ENCODE results near the gene GPRIN3. TPM values are rescaled to one million over a fixed set of nuclear protein-coding genes. Genes with fewer than 3 reads are reported as not detected.

The GPRIN3 gene
- polyA plus RNA-seq, 3 donors, result 0.60 to 1.0 (median 0.88) TPM

DNA sequence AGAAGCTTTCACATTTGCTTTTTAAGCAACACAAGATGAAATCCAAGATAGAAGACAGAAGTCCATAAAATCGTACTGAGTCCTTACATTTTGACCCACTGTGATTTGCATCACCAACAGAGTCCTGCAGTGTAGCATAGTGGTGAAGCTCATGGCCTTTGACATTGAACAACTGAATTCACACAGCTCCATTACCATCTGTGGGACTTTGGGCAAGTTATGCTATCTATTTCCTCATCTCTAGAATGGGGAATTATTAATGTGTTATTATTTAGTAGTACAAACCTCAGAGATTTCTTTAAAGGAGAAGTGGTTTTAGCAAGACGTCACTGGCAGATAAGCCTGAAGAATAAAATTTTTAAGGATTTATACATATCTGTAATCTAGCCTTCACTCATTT is 10.7 kb downstream of the GPRIN3 start:
- 43 to 57% (median 56%) methylated on average over 2 of the region's 2 CpGs for WGBS, 3 donors
- no peak overlapping the region for H3K27ac ChIP-seq (ENCODE audit: low read depth, low read length)

DNA sequence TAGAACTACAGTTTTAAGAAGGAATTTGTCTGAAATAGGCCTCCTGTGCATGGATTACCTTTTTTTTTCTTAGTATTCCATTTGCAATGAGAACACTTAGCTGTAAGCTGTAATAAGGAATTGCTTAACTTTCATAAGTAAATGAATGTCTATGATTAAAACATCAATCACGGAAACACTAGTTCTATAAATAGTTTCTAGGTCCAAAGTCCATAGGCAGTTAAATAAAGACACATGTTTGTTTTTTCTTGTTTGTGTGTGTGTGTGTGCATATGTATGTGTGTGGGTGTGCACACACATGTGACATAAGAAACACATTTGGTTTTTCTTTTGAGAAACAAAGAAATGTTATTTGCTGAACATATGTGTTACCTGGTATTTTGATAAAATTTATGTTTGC is 11.2 kb downstream of the GPRIN3 start:
- 18 to 70% (median 67%) methylated on average over 1 of the region's 1 CpG for WGBS, 3 donors
- no peak overlapping the region for H3K27ac ChIP-seq (ENCODE audit: low read depth, low read length)

DNA sequence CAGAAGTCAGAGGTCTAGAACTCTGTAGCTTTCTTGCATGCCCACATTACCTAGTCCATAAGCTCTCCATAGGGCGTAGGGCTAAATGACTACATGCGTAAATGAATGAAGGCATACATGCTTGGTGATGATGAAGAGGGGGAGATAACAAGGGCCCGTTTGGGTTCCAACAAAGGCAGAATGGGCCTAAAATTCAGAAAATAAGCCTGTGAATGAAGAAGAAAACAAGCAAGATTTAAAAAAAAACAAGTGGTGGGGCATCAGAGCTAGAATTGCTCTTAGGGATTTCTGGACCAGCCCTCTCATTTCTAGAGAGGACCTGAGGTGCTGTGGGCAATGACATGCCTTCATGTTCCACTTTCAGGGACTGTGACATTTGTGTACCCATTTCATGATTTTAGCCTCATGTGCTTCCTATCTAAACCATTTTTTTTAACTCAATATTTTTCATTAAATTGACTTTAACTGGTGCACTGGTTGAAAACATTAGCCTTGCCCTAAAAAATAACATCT is 12.1 kb downstream of the GPRIN3 start:
- 74 to 96% (median 95%) methylated on average over 3 of the region's 3 CpGs for WGBS, 3 donors
- no peak overlapping the region for H3K27ac ChIP-seq (ENCODE audit: low read depth, low read length)

DNA sequence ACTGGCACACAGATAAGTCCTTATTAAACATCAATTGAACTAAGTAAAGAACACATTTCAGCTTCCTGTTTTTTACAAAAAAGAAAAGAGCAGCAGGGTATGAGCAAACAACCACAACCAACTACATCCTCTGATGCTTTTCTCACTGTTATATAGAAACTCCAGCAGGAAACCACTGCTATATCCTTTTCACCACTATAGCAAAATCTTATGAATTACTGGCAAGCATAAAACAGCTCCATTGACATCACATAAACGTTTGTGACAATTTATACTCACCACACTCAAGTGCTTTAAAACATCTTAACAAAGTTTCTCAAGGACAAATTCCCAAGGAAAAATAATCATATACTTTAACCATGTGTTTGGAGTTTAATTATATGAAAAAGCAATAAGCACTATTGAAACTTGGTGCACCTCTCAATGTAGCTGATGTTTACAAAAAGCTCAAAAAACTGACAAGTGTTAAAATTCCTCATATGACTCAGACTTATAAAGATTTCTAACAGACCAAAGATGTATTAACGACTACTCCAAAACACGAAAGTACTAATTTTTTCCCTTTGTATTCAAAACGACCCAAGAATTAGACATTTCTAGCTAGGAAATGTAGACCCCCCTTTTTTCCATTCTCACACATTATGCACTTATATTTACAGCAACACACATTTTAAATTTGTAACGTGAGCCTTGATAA is 12.9 kb downstream of the GPRIN3 start:
- no peak overlapping the region for H3K27ac ChIP-seq (ENCODE audit: low read depth, low read length)
- 40 to 50% (median 50%) methylated on average over 5 of the region's 5 CpGs for WGBS, 3 donors

DNA sequence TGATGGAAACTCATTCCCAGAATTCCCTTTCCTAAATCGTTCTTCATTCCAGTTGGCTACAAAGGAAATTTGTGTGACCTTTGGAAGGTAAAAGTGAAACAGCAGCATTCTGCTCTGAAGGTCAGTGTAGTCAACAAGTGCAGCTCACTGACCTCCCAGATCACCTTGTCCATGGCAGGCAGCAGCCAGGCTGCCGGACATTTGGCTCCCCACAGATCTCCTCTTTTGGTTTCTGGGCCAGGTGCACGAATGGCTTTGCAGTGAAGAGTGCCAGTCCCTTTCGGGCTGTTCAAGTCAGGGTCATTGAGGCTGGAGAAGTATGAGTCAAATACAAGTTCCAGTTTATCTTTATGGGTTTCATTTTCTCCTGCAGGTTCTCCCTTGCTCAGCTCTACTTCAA is 14.3 kb downstream of the GPRIN3 start:
- no peak overlapping the region for H3K27ac ChIP-seq (ENCODE audit: low read depth, low read length)
- WGBS, 3 donors, result 56 to 82% (median 72%) methylated on average over 4 of the region's 4 CpGs

DNA sequence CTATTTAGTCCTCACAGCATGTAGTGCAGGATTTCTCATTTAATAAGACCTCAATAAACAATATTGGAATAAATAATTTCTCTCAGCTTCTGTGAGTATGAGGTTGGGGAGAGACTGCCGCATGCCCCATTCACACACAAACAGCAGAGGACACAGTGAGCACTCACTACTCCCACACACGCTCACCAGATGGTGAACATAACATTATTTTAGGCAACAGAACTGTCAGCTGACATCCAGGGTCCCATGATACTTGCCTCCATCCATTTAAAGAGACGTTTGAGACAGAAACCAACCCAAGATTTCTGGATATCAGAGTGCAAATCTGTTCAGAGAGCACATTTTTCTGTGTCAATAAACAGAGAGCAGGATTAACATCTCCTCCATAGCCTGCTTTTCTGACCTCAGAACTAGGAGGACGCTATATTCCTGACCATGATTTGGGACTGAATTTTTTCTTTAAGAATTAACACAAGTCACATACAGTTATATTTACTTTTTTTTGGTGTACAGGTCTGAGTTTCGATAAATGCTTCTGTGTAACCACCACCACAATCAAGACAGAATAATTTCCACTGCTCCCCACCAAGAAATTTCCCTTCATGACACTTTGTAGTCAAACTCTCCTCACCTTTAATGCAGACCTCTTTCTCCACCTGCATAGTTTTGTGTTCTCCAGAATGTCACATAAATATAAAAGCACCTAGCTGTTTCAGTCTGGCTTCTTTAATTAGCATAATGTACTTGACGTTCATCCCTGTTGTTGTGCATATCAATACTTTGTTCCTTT is 16.7 kb downstream of the GPRIN3 start:
- H3K27ac ChIP-seq (ENCODE audit: low read depth, low read length), result no peak overlapping the region

DNA sequence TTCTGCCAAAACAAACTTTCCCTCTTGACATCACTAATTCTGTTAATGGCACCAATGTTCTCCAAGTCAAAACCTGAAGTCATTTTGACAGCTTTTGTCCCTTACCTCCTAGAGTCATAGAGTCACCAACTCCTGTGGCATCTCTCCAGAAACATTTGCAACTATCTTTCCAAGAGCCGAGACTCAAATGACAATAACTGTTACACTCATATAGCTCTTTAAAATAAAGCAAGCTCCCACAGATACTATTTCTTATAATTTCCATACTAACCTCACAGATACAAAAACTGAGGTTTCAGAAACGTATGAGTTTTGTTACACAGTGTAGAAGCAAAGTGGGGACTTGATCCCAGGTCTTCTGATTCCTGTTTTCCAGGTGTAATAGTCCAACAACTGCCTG is 18.3 kb downstream of the GPRIN3 start:
- no peak overlapping the region for H3K27ac ChIP-seq (ENCODE audit: low read depth, low read length)
- WGBS, 3 donors, result 77 to 85% (median 83%) methylated on average over 2 of the region's 2 CpGs

More for the DNA sequence above, 16.7 kb downstream of the GPRIN3 start:
- WGBS, 3 donors, result 70 to 86% (median 71%) methylated on average over 6 of the region's 6 CpGs

DNA sequence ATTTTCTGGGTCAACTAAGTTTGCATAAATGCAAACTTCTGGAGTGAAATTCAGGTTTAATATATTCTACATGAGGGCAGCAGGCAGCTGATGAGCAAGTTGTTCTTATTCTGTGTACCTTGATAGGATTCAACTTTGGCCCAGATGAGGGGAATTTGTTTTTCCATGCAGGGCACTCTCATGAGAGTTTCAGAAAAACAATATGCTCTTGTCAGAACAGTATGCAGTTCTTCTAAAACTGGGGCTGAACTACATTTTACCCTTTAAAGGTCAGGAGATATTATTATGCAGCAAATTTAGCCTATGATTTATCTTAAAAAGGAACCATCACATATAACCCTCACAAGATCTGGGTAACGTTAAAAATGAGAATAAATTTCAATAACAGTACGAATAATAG is 19.2 kb downstream of the GPRIN3 start:
- WGBS, 3 donors, result 78 to 90% (median 89%) methylated on average over 2 of the region's 2 CpGs
- H3K27ac ChIP-seq (ENCODE audit: low read depth, low read length), result no peak overlapping the region

DNA sequence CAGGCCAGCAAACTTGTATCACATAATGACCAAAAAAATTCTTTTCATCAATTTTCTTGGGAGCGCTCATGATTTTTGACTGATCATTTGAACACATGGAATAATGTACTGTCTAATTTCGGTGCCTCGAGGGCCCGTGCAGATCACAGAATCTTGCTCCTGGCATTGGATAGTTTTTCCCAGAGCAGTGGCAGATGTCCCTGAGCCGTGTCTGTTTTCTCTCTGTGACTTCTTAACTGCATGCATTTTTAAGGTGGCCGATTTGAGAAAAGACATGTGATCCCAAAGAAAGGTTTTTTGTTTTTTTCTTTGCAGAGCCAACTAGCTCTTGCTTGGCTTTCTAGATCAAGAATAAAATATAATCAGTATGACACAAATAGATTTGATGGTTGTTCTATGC is 19.7 kb downstream of the GPRIN3 start:
- WGBS, 3 donors, result 67 to 76% (median 73%) methylated on average over 6 of the region's 6 CpGs
- H3K27ac ChIP-seq (ENCODE audit: low read depth, low read length), result no peak overlapping the region

DNA sequence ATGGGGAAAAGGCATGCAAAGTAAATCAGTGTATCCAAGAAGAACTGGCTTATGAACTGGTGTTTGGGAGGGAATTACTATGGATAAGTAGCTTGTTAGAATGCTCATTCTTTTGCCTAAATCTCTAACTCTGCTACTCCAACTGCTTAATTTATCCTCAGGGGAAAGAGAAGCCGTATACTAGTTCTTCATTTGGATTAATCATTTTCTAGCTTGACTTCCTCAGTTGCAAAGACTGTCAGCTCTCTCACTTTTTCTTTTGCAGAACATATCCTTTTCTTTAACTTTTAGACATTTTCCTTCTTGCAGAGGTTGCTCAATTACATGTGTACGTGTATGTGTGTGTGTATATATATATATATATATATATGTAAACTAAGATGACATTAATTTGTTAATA is 21.9 kb downstream of the GPRIN3 start:
- WGBS, 3 donors, result 21 to 33% (median 29%) methylated on average over 2 of the region's 2 CpGs
- H3K27ac ChIP-seq (ENCODE audit: low read depth, low read length), result no peak overlapping the region

DNA sequence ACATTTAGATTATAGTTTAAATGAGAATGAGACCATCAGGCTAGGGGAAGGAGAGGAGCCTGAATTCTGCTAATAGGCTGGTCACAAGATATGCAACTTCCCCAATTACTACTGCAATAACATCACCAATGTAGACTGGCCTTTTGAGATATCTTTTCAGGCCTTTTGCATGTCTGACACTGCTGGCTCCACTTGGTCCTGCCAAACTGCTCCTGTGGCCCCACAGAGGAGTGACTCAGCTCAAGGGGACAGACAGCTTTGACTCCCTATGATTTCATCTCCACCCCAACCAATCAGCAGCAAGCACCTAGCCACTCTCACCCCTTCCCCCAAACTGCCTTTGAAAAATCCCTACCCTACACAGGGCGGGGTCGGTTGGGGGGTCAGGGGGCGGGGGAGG is 22.8 kb downstream of the GPRIN3 start:
- WGBS, 3 donors, result 84 to 94% (median 90%) methylated on average over 3 of the region's 3 CpGs
- H3K27ac ChIP-seq (ENCODE audit: low read depth, low read length), result no peak overlapping the region

DNA sequence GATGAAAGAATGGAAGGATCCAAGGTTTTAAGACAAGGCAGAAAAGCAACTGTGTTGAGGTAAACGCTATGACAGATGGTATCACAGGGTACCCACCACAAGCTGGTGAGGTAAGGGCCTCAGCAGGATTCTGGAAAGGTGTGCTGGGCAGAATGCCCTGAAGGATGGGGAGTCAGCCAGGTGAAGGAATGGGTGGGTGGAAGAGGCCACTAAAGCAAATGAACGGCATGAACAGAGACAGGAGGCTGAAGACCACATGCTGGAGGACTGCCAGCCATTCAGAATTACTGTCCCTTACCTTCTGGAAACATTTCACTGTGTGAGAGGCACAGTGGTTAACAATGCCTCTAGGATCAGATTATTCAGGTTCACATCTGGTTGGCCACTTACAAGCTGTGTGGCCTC is 23.6 kb downstream of the GPRIN3 start:
- H3K27ac ChIP-seq (ENCODE audit: low read depth, low read length), result no peak overlapping the region
- 73 to 83% (median 81%) methylated on average over 2 of the region's 2 CpGs for WGBS, 3 donors

DNA sequence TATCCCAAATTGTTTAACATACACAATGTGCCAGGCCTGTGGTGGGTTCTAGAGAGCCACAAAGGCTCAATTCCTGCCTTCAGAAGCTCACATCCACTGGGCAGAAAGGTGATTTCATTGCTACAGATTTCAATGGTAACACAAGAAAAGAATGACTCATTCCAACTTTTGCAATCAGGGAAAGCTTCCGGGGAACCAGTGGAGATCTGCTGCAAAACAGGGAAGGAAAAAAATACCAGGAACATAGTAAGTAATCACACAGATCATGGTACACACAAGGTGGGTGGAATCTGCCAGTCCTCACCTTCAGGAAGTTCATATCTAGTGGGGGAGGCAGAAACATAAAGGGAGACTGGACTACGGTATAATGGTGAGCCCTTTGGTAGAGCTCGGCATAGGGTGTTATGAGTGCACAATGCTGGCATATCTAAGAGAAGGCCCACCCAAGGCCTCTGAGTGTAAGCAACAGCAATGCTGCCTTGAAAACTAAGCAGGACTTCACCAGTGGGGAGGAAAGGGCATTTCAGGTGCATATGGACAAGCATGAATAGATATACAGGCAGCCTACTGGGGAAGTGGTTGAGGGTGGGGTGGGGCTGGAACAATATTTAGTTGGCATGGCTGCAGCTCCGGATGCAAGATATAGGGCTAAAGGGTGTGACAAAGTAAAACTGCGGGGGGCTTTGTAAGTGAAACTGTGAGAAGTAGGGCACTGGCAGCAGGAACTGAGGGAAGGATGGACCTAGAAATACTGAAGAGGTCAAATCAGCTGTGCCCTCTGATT is 24.2 kb downstream of the GPRIN3 start:
- 74 to 88% (median 79%) methylated on average over 5 of the region's 5 CpGs for WGBS, 3 donors
- H3K27ac ChIP-seq (ENCODE audit: low read depth, low read length), result no peak overlapping the region

DNA sequence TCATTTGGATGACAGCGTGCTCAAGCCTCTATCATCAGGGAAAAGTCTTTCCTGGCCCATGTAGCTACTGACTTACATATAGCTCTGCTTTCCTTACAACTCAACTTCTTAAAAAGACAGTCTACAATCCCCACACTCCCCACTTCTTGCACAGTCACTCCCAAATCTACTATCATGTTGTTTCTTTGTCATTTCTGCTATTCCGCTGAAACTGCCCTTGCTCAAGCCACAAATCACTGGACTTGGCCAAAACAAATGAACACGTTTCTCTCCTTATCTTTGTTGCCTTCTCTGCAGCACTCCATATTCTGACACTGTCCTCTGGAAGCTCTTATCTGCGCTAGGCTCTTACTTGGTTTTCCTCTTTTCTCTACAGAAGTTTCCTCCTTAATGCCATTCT is 28.2 kb downstream of the GPRIN3 start:
- WGBS, 3 donors, result 68 to 77% (median 77%) methylated on average over 4 of the region's 4 CpGs

DNA sequence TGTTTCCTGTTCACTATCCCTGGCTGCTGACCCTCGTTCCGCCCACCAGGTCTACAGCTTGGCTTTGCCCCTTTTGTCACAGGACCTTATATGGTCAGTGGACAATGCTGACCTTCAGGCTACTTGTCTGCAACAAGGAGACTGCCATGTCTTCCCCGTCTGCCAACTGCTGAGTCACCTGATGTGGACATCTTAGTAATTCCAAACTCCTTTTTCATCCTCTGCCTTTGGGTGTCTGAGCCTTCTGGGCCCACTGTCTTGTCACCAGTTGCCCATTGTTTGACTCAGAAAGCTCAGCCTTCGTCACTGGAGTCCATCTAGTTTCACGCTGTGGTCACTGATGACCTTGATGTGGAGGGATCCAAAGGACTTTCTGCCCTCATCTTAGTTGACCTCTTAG is 30.2 kb downstream of the GPRIN3 start:
- H3K27ac ChIP-seq (ENCODE audit: low read depth, low read length), result no peak overlapping the region
- 91 to 97% (median 95%) methylated on average over 5 of the region's 5 CpGs for WGBS, 3 donors

More for the DNA sequence above, 28.2 kb downstream of the GPRIN3 start:
- H3K27ac ChIP-seq (ENCODE audit: low read depth, low read length), result no peak overlapping the region

DNA sequence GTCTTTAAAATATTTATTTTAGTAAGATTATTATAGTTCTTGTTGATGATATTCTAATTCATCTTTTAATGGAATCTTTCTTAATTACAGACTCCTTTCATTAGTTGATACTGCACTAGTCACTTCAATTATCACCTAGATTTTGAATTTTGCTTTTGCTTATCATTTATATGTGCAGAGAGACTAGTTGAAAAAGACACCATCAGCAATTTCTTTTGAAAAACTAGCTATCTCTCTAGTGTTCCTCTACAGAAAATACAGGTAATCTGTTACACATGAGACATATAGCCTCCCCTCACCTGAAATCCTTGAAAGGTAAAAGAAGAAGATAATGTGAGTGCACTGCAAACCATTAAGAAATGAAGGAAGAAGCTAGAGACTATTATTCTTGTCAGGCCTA is 31.3 kb downstream of the GPRIN3 start:
- no peak overlapping the region for H3K27ac ChIP-seq (ENCODE audit: low read depth, low read length)

DNA sequence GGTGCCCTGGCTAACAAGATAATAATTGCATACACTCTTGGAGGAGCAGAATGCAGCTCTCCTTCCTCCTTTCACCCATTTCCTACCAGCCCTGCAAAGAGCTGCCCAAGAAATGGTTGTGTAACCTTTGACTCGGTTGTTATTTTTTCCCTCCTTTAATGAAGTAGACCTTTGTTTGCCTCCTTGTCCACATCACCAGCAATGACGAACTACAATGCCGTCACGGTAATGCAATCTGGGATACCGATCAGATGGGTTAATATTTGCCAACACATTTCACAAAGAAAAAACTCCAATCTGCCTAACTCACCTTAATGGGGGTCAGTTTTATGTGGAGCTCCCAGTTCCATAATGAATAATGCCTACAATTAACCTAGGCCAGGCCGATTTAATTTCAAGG is 32.0 kb downstream of the GPRIN3 start:
- 43 to 76% (median 76%) methylated on average over 6 of the region's 6 CpGs for WGBS, 3 donors
- H3K27ac ChIP-seq (ENCODE audit: low read depth, low read length), result no peak overlapping the region

DNA sequence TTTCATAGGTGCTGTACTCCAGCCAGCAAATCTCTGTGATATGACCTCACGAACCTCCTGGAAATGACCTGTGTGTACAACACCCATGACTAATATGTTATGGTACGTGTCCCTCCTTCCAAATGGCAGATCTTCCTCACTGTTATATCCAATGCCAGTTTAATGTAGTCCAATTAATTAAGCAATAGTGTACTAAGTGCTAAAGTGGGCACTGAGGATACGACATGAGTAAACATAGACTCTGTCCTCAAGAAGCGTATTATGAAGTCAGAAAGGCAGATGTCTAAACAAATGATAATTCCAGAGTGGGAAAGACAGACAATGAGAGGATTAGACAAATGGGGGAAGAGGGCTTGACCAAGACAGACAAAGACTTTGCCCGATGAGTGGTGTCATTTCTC is 33.9 kb downstream of the GPRIN3 start:
- 78 to 89% (median 83%) methylated on average over 5 of the region's 5 CpGs for WGBS, 3 donors
- no peak overlapping the region for H3K27ac ChIP-seq (ENCODE audit: low read depth, low read length)

DNA sequence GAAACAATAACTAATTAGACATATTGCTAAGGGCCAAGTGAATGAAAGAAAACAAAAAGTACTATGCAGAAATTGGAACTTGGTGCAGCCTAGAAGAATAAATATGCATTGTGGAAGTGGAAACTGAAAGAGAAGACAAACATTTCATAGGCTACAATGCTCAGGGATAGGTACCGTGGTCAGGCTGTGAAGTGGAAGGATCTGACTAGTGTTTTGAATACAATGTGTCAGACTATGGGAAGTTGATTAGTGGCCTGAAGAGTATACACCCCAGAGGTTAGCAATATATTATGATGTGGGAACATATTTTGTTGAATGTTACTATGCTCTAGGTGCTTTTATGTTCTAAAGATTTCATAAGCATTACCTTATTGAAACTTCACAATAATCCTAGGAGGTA is 36.8 kb downstream of the GPRIN3 start:
- WGBS, 3 donors, result 72 to 83% (median 77%) methylated on average over 1 of the region's 1 CpG
- H3K27ac ChIP-seq (ENCODE audit: low read depth, low read length), result no peak overlapping the region
